CD4-positive, alpha-beta T cell treated with Interferon alpha-2 for 1 hour (primary cell): ENCODE data around the gene PTGES2.
A peak's percentile ranks its signal among the peaks of the same experiment; 100 is the strongest.

Experiments used
- DNase-seq, 2 donors: peaks; one replicate each; pipeline ENCODE4 v3.0.0-alpha.2; 2020 to 2022

PTGES2 gene

GRCh38 chr9:128127568-128127989 lies at the start of gene PTGES2:
Gene PTGES2 (minus strand): TSS chr9:128127729. CDS start chr9:128127717, 12 bp downstream.
- DNase-seq = peak; percentile 79 to 89

- DNase-seq = no peak
These were observed 48.2 kb upstream of the PTGES2 start for GRCh38 chr9:128175726-128176125.

GRCh38 chr9:128175102-128175563 lies 47.6 kb upstream of the PTGES2 start:
- no peak for DNase-seq

- DNase-seq = no peak
These were observed 46.5 kb upstream of the PTGES2 start for GRCh38 chr9:128174062-128174461.

GRCh38 chr9:128169925-128170324 lies 42.4 kb upstream of the PTGES2 start:
- no peak for DNase-seq

- no peak for DNase-seq
These were observed 42.0 kb upstream of the PTGES2 start for GRCh38 chr9:128169492-128169891.

GRCh38 chr9:128168731-128169308 lies 41.3 kb upstream of the PTGES2 start:
- DNase-seq = no peak

- DNase-seq = no peak
These were observed 39.7 kb upstream of the PTGES2 start for GRCh38 chr9:128167209-128167608.

- no peak for DNase-seq
These were observed 38.6 kb upstream of the PTGES2 start for GRCh38 chr9:128166169-128166568.

- DNase-seq = no peak
These were observed 36.9 kb upstream of the PTGES2 start for GRCh38 chr9:128164307-128164885.

GRCh38 chr9:128163523-128164306 lies 36.2 kb upstream of the PTGES2 start:
- DNase-seq = no peak

- no peak for DNase-seq
These were observed 35.5 kb upstream of the PTGES2 start for GRCh38 chr9:128163027-128163515.

GRCh38 chr9:128162215-128163026 lies 34.9 kb upstream of the PTGES2 start:
- DNase-seq = no peak

- no peak for DNase-seq
These were observed 33.8 kb upstream of the PTGES2 start for GRCh38 chr9:128161215-128161902.

GRCh38 chr9:128160603-128160987 lies 33.1 kb upstream of the PTGES2 start:
- DNase-seq = peak in 1 of 2 donors; percentile 17

- peak; percentile 93 to 94 for DNase-seq
These were observed 32.5 kb upstream of the PTGES2 start, which contains the start of gene BBLN for GRCh38 chr9:128159784-128160602. Gene BBLN (plus strand): TSS chr9:128160265. CDS start chr9:128160408, 143 bp downstream.

GRCh38 chr9:128159522-128159783 lies 31.9 kb upstream of the PTGES2 start:
- DNase-seq = peak; percentile 44 to 73

GRCh38 chr9:128155736-128156500 lies 28.4 kb upstream of the PTGES2 start:
- no peak for DNase-seq

GRCh38 chr9:128153947-128154695 lies 26.6 kb upstream of the PTGES2 start:
- no peak for DNase-seq
